ENCODE measurements around the gene ULBP1. TPM values are rescaled to one million over a fixed set of nuclear protein-coding genes. Genes with fewer than 3 reads are reported as not detected.
A peak's percentile ranks its signal among the peaks of the same experiment; 100 is the strongest.

ULBP1 gene
- 2.0 TPM for polyA plus RNA-seq (2013, experiment 1 of 2)
- 2.1 TPM for polyA plus RNA-seq (2013, experiment 2 of 2)

DNA sequence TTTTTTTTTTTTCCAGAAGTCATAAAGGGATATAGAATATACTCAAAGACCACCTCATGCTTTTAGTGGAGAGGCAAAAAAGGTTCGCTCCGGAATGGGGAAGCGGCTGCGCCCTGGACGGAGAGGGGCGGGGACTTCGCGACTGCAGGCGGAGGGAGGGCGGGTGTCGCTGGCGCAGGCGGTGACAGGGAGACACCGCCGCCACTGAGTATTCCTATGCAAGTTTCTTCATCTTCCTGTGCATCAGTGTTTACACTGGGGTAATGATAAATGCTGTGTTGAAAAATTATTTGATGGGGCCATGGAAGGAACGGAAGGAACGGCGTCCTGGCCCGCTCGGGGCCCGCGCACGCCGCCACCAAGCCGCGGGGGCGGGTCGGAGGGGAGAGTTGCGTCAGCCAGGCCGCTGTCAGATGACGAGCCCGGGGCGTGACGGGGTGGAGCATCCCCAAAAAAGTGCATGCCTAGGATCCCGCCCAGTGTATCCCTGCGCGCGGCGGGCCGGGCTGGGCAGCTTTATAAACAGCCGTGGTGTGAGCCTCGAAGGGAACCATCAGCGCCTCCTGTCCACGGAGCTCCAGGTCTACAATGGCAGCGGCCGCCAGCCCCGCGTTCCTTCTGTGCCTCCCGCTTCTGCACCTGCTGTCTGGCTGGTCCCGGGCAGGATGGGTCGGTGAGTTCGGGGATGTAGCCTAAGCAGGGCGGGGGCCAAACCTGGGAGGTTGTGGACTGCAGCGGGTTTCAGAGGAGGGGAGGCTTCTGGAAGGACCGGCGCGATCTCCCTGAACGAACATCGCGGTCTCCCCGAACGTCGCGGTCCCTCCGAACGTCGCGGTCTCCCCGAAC is at the start of gene ULBP1:
ULBP1 (plus strand) TSS at position 482 of the 846 bp plus-strand sequence; CDS start at position 589, 107 bp downstream.
- H2BK120ac ChIP-seq (ENCODE audit: low read depth, low read length), result peak within 1 kb of the TSS; percentile 16
- no peak within 1 kb of the TSS for H4K8ac ChIP-seq (ENCODE audit: low read depth, low read length)
- H3K27me3 ChIP-seq (ENCODE audit: control insufficient read depth in 3 of 3, insufficient read depth in 3 of 3, low read depth in 1 of 3, low read length in 3 of 3), result peaks cover 15 to 97% (median 61%) of the 10 kb centered on the region in 3 experiments
- peak within 1 kb of the TSS; percentile 96 for H2AFZ ChIP-seq (ENCODE audit: low read length)
- no peaks in the 10 kb centered on the region for H3K9me3 ChIP-seq (replicated peaks in 1 of 2; ENCODE audit: control insufficient read depth in 2 of 2, insufficient read depth in 1 of 2, low read depth in 1 of 2, low read length in 2 of 2)
- peak; percentile 87 for DNase-seq (ENCODE audit: low spot score)
- H4K91ac ChIP-seq (ENCODE audit: low read depth, low read length, poor library complexity), result no peak within 1 kb of the TSS
- H3K4me2 ChIP-seq (ENCODE audit: insufficient read depth, low read length, poor library complexity, severe bottlenecking), result peak within 1 kb of the TSS; percentile 90
- H3K23ac ChIP-seq (ENCODE audit: low read depth, low read length, poor library complexity), result peak within 1 kb of the TSS; percentile 94
- H3K27ac ChIP-seq (replicated peaks; ENCODE audit: low read length), result no peak within 1 kb of the TSS
- no peak within 1 kb of the TSS for H3K4ac ChIP-seq (ENCODE audit: low read length)
- no peaks in the 10 kb centered on the region for H3K36me3 ChIP-seq (replicated peaks in 1 of 2; ENCODE audit: control insufficient read depth in 2 of 2, insufficient read depth in 2 of 2, low read length in 2 of 2)
- peak within 1 kb of the TSS; percentile 98 for H2BK12ac ChIP-seq (ENCODE audit: low read length)
- H2BK5ac ChIP-seq (ENCODE audit: low read length), result peak within 1 kb of the TSS; percentile 56
- peak within 1 kb of the TSS; percentile 88 for H3K9ac ChIP-seq (ENCODE audit: low read depth, low read length, poor library complexity)
- peak within 1 kb of the TSS; percentile 84 for H2BK15ac ChIP-seq (ENCODE audit: low read length)
- peak within 1 kb of the TSS; percentile 74 for H3K14ac ChIP-seq (ENCODE audit: low read length)
- H2AK5ac ChIP-seq (ENCODE audit: low read depth, low read length), result peak within 1 kb of the TSS; percentile 67
- no peaks in the 10 kb centered on the region for H3K79me1 ChIP-seq (ENCODE audit: low read depth, low read length)
- no CpG with 5 or more reads among the region's 69 CpGs for WGBS, 2 donors (ENCODE audit: extremely low coverage in 2 of 2, insufficient read length in 2 of 2, insufficient replicate concordance in 1 of 2)
- peaks cover 8 to 10% of the 10 kb centered on the region in 2 donors for H3K4me1 ChIP-seq (ENCODE audit: control insufficient read depth in 2 of 2, insufficient read depth in 1 of 2, low read depth in 1 of 2, low read length in 2 of 2)
- H3K4me3 ChIP-seq (ENCODE audit: low read length in 2 of 2), result peak within 1 kb of the TSS; percentile 50 to 83
- peak within 1 kb of the TSS; percentile 92 for H3K18ac ChIP-seq (ENCODE audit: low read length)

DNA sequence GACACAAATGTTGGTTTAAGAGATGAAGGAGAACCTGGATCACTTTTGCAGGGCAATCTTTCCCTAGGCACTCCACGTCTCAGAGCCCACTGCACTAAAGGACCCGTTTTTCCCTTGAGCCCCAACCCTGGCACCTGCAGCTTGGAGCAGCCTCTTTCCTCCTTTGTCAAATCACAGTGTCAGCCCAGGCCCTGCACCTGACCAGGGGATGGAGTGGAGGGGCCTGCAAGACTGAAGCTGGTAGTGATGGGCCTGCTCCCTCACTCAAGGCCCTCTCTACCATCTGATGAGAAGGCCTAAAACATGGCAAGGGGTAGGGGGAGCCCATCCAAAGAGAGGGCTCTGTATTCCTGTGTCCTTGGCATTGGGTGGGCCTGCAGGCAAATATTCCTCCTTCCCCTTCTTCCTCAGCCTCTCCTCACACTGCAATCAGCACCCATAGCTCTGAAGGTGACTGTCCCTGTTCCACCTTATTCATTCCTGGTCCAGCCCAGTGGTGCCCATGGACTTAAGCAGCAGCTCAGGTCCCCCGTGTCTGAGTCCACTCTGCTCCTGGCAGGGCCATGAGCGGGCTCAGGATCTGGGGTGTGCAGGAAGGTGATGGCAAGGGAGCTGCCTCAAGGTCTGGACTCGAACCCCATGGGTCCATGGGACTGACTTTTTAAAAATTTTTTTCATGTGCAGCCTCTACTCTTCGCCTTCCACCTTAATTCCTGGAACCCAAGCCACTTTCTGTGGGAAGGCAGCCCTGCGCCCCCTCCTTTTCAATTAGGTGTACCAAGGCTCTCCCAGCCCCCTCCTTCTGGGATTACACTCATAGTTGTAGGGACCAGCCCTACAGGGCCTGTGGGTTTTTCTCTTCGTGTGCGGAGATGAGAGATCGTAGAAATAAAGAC is 47.5 kb upstream of the ULBP1 start:
- Histone ChIP-seq H3K27ac (replicated peaks; ENCODE audit: low read length) (no peak overlapping the region), H4K8ac (ENCODE audit: low read depth, low read length) (no peak overlapping the region), H3K4ac (ENCODE audit: low read length) (no peak overlapping the region), H3K9ac (ENCODE audit: low read depth, low read length, poor library complexity) (no peak overlapping the region), H3K4me1 (ENCODE audit: control insufficient read depth in 2 of 2, insufficient read depth in 1 of 2, low read depth in 1 of 2, low read length in 2 of 2) (no peaks in the 10 kb centered on the region), H2BK5ac (ENCODE audit: low read length) (peak overlapping the region; percentile 16), H3K23ac (ENCODE audit: low read depth, low read length, poor library complexity) (no peak overlapping the region), H3K9me3 (replicated peaks in 1 of 2; ENCODE audit: control insufficient read depth in 2 of 2, insufficient read depth in 1 of 2, low read depth in 1 of 2, low read length in 2 of 2) (peaks cover 0 to under 1% of the 10 kb centered on the region in 2 donors), H2BK120ac (ENCODE audit: low read depth, low read length) (no peak overlapping the region), H3K4me2 (ENCODE audit: insufficient read depth, low read length, poor library complexity, severe bottlenecking) (no peak overlapping the region), H2BK12ac (ENCODE audit: low read length) (no peak overlapping the region), H3K14ac (ENCODE audit: low read length) (no peak overlapping the region), H3K36me3 (replicated peaks in 1 of 2; ENCODE audit: control insufficient read depth in 2 of 2, insufficient read depth in 2 of 2, low read length in 2 of 2) (no peaks in the 10 kb centered on the region), H2AK5ac (ENCODE audit: low read depth, low read length) (no peak overlapping the region), H3K27me3 (ENCODE audit: control insufficient read depth in 3 of 3, insufficient read depth in 3 of 3, low read depth in 1 of 3, low read length in 3 of 3) (peaks cover 0 to 41% (median 12%) of the 10 kb centered on the region in 3 experiments), H4K91ac (ENCODE audit: low read depth, low read length, poor library complexity) (no peak overlapping the region), H3K79me1 (ENCODE audit: low read depth, low read length) (no peaks in the 10 kb centered on the region), H2BK15ac (ENCODE audit: low read length) (no peak overlapping the region), H3K18ac (ENCODE audit: low read length) (no peak overlapping the region), H2AFZ (ENCODE audit: low read length) (no peak overlapping the region), H3K4me3 (ENCODE audit: low read length in 2 of 2) (peak overlapping the region in 1 of 2 donors; percentile 37)
- no peak for DNase-seq (ENCODE audit: low spot score)
- WGBS, 2 donors (ENCODE audit: extremely low coverage in 2 of 2, insufficient read length in 2 of 2, insufficient replicate concordance in 1 of 2), result no CpG with 5 or more reads among the region's 10 CpGs

GRCh38 chr6:149917679-149918078 is 46.1 kb upstream of the ULBP1 start:
- Histone ChIP-seq H3K9ac (ENCODE audit: low read depth, low read length, poor library complexity) (no peak overlapping the region), H3K36me3 (replicated peaks in 1 of 2; ENCODE audit: control insufficient read depth in 2 of 2, insufficient read depth in 2 of 2, low read length in 2 of 2) (no peaks in the 10 kb centered on the region), H3K23ac (ENCODE audit: low read depth, low read length, poor library complexity) (no peak overlapping the region), H3K14ac (ENCODE audit: low read length) (no peak overlapping the region), H3K27me3 (ENCODE audit: control insufficient read depth in 3 of 3, insufficient read depth in 3 of 3, low read depth in 1 of 3, low read length in 3 of 3) (peaks cover 3 to 56% (median 26%) of the 10 kb centered on the region in 3 experiments), H2BK120ac (ENCODE audit: low read depth, low read length) (no peak overlapping the region), H4K91ac (ENCODE audit: low read depth, low read length, poor library complexity) (no peak overlapping the region), H2BK12ac (ENCODE audit: low read length) (no peak overlapping the region), H2BK15ac (ENCODE audit: low read length) (no peak overlapping the region), H3K18ac (ENCODE audit: low read length) (no peak overlapping the region), H3K4me2 (ENCODE audit: insufficient read depth, low read length, poor library complexity, severe bottlenecking) (no peak overlapping the region), H4K8ac (ENCODE audit: low read depth, low read length) (no peak overlapping the region), H3K9me3 (replicated peaks in 1 of 2; ENCODE audit: control insufficient read depth in 2 of 2, insufficient read depth in 1 of 2, low read depth in 1 of 2, low read length in 2 of 2) (peaks cover 0 to 2% of the 10 kb centered on the region in 2 donors), H3K4me1 (ENCODE audit: control insufficient read depth in 2 of 2, insufficient read depth in 1 of 2, low read depth in 1 of 2, low read length in 2 of 2) (peaks cover 0 to under 1% of the 10 kb centered on the region in 2 donors), H2BK5ac (ENCODE audit: low read length) (no peak overlapping the region), H3K4me3 (ENCODE audit: low read length in 2 of 2) (no peak overlapping the region), H2AFZ (ENCODE audit: low read length) (no peak overlapping the region), H3K4ac (ENCODE audit: low read length) (no peak overlapping the region), H3K79me1 (ENCODE audit: low read depth, low read length) (no peaks in the 10 kb centered on the region), H3K27ac (replicated peaks; ENCODE audit: low read length) (no peak overlapping the region), H2AK5ac (ENCODE audit: low read depth, low read length) (no peak overlapping the region)
- no CpG with 5 or more reads among the region's 2 CpGs for WGBS, 2 donors (ENCODE audit: extremely low coverage in 2 of 2, insufficient read length in 2 of 2, insufficient replicate concordance in 1 of 2)
- no peak for DNase-seq (ENCODE audit: low spot score)

Measured in neuronal stem cell (in vitro differentiated cells).